Left cardiac atrium (tissue), 4 donors: ENCODE measurements around the gene PGAM1. TPM values are rescaled to one million over a fixed set of nuclear protein-coding genes. Genes with fewer than 3 reads are reported as not detected.

Experiments used
- ATAC-seq, 2 donors: fragments of 200-7000 bp; cut with Tn5 transposase; one replicate each; pipeline ENCODE4 v1.9.1; 2020; ENCODE audit warnings: mild to moderate bottlenecking in 2 of 2, moderate library complexity in 2 of 2
- DNase-seq: peaks from one replicate; pipeline ENCODE4 v3.0.0-alpha.2; 2020
- intact Hi-C, 2 donors: fragments of 100-400 bp; cut with DNase I; formaldehyde crosslinking; loops; one replicate each; pipeline versions ENCODE4 v1.14.1 to v1.15.1; 2022 to 2023
- long read RNA-seq: library from polyadenylated mRNA; unstranded; transcript quantifications from one replicate; pipeline ENCODE4 v2.0.0, GENCODE V29; 2021
- total RNA-seq, 2 donors: library from RNA; stranded (reverse); fragmentation: NEBNext Ultra II Directional; extraction: Animal tissue kit (Norgen Biotek cat#: 25700); gene quantifications; one replicate each; pipeline ENCODE4 v1.2.1, GENCODE V29; 2021
- donor health status: DM: no; HTN: yes; CAD: no.
- donor health status: DM: no; HTN: yes; CAD: no; lungs with severe emphysema.
- donor health status: DM: yes; HTN: yes; CAD: no.
- donor health status: Dilated cardiomyopathy.

The PGAM1 gene
- 100 to 1,000 TPM; 258 to 344 TPM for total RNA-seq
- long read RNA-seq, transcript PGAM1-201 (4 exons, 1,830 nt): major isoform, 931 of 1,032 reads
- long read RNA-seq, partial matches to known transcripts: 95 of 1,032 reads
- long read RNA-seq, other reads (novel, unspliced or antisense): 5 of 1,032 reads

- ATAC-seq (peak; percentile 97 to 98), DNase-seq (peak; percentile 95)
- intact Hi-C loops: no loop called here
Observed at GRCh38 chr10:97425964-97426775, at the start of gene PGAM1. TSS of gene PGAM1 (plus strand) at chr10:97426191. CDS start at chr10:97426308, 117 bp downstream.

DNA sequence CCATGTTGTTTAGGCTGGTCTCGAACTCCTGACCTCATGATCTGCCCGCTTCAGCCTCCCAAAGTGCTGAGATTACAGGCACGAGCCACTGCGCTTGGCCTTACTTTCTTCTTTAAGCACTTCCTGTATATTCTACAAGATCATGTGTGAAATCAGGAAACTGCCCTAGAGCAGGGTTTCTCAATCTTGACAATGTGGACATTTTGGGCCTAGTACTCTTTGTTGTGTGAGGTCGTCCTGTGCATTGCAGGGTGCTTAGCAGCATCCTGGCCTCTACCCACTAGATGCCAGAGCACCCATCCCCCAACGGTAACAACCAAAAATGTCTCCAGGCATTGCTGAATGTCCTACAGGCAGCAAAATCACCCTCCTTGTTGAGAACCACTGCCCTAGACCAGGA is 49.6 kb upstream of the PGAM1 start:
- ATAC-seq (no peak), DNase-seq (no peak)
- intact Hi-C loops: no loop called here

- ATAC-seq (no peak), DNase-seq (no peak)
- intact Hi-C loops: no loop called here
Observed at GRCh38 chr10:97378933-97379921, 46.8 kb upstream of the PGAM1 start.

GRCh38 chr10:97380516-97380915 is 45.5 kb upstream of the PGAM1 start:
- intact Hi-C loops: no loop called here
- ATAC-seq: no peak
- DNase-seq: no peak

GRCh38 chr10:97381626-97382025 is 44.4 kb upstream of the PGAM1 start:
- DNase-seq: no peak
- ATAC-seq: no peak
- intact Hi-C loops: no loop called here

GRCh38 chr10:97383159-97383558 is 42.8 kb upstream of the PGAM1 start:
- ATAC-seq: no peak
- intact Hi-C loops: no loop called here

DNA sequence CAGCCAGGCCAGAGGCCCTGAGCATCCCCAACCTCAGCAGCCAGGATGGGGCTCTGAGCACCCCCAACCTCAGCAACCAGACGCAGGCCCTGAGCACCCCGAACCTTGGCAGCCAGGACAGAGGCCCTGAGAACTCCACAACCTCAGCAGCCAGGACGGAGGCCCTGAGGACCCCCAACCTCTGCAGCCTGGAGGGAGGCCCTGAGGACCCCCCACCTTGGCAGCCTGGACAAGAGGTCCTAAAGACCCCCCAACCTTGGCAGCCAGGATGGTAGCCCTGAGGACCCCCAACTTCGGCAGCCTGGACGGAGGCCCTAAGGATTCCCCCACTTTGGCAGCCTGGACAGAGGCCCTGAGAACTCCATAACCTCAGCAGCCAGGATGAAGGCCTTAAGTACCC is 41.8 kb upstream of the PGAM1 start:
- intact Hi-C loops: no loop called here
- DNase-seq: no peak
- ATAC-seq: no peak

More at GRCh38 chr10:97383159-97383558, 42.8 kb upstream of the PGAM1 start:
- DNase-seq: no peak

DNA sequence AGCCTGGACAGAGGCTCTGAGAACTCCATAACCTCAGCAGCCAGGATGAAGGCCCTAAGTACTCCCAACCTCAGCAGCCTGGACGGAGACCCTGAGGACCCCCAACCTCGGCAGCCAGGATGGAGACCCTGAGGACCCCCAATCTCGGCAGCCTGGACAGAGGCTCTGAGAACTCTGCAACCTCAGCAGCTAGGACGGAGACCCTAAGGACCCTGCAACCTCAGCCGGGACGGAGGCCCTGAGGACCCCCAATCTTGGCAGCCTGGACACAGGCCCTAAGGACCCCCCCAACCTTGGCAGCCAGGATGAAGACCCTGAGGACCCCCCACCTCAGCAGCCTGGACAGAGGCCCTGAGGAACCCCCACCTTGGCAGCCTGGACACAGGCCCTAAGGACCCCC is 41.4 kb upstream of the PGAM1 start:
- DNase-seq: no peak
- ATAC-seq: no peak
- intact Hi-C loops: no loop called here

DNA sequence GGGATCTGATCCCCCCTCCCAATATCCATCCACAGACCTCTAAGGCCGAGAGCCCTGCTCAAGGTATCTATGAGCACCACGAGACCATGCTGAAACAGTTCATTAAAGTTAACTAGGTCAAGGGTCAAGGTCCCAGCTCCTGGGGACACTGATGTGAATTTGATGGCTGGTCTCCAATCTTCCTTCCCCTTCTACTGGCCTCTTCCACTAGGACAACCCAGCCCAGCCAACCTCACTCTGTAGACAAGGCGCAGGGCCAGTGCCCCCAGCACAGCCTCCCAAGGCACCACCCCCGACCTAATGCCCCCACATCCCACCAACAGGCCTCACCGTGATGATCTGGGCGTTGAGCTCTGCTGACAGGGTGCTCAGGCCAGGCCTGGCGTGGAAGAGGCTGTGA is 40.4 kb upstream of the PGAM1 start:
- intact Hi-C loops: no loop called here
- ATAC-seq: no peak
- no peak for DNase-seq

DNA sequence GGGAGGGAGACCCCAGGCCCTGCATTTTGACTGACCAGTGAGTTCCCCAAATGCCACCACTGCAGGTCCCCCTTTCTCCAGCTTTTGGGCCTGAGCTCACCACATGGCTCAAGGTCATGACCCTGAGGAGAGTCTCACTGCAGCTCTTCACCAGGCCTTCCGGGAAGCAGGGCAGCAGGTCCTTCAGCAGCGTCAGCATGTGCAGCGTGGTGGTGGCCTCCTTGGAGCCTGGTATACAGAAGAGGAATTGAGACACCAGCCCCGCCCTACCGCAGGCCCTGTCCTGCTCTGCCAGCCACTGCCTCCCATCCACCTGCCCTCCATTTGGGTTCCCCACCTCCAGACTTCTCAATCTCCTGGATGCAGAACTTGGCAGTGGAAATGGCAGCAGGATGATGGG is 37.8 kb upstream of the PGAM1 start:
- ATAC-seq: peak in 1 of 2 donors; percentile 49
- intact Hi-C loops: no loop called here
- DNase-seq: no peak

GRCh38 chr10:97390091-97390490 is 35.9 kb upstream of the PGAM1 start:
- ATAC-seq (no peak), DNase-seq (no peak)
- intact Hi-C loops: no loop called here

DNA sequence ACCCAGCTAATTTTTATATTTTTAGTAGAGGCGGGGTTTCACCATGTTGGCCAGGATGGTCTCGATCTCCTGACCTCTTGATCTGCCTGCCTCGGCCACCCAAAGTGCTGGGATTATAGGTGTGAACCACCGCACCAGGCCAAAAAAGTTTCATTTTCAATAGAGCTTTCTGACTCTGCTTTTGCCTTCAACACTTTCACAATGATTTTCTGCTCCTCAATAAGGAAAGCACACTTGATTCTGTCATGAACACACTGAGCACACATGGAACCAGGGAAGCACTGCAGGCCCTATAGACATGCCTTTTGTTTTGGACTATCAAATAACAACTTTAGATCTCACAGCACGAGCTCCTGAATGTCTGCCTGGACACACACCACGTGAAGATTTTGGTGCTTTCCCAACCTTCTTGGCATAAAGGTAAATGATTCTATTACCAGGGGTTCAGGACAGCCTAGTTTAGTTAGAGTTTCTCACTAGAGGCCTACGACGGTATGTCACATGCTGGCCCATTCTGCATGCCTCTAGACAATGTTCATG is 32.9 kb upstream of the PGAM1 start:
- intact Hi-C loops: no loop called here
- ATAC-seq: no peak
- DNase-seq: no peak

DNA sequence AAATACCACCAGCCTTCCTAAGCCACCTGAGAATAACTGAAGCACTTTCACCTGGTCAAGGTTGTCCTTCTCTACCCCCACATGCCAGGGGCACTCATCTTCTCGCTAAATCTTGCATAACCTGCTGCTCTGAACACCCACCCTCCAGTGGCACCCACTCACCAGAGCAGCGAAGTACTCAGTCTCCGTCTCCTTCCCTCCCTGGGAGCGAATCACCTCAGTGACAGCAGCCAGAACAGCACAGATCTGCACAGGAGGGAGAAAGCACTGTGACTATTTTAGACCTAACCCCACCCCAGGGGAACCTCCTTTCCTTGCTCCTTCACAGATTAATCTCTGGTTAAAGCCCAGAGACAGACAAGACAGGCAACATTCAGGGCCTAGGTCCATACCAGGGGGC is 29.9 kb upstream of the PGAM1 start:
- intact Hi-C loops: no loop called here
- DNase-seq (no peak), ATAC-seq (no peak)

DNA sequence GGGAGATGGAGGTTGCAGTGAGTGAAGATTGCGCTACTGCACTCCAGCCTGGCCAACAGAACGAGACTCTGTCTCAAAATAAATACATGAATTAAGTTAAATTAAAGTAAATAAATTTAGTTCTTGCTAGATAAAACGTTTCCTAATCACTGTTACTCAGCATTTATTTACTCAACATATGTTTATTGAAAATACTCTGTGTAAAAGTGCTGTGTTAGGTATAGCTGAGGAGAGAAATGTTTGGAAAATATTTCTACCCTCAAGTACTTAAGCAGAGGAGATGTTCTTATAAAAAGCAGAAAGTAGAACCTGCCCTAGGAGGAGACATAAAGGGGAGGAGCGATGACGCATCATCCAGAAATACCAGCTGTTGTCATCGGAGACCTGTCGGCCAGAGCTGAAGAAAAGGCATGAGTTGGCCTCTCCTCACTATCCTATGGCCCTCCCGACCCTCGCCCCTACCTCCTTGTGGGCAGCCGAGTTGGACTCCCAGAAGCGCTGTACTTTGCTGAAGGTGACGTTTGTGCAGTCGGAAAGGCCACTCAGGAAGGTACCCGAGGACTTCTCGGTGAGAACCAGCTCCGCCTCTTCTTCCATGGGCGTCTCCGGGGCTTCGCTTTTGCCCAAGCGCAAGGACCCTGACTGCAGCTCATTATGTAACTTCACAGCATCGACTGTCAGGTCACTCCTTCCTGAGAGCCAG is 26.0 kb upstream of the PGAM1 start:
- ATAC-seq (peak; percentile 39 to 68), DNase-seq (peak; percentile 58)
- intact Hi-C loops: no loop called here

DNA sequence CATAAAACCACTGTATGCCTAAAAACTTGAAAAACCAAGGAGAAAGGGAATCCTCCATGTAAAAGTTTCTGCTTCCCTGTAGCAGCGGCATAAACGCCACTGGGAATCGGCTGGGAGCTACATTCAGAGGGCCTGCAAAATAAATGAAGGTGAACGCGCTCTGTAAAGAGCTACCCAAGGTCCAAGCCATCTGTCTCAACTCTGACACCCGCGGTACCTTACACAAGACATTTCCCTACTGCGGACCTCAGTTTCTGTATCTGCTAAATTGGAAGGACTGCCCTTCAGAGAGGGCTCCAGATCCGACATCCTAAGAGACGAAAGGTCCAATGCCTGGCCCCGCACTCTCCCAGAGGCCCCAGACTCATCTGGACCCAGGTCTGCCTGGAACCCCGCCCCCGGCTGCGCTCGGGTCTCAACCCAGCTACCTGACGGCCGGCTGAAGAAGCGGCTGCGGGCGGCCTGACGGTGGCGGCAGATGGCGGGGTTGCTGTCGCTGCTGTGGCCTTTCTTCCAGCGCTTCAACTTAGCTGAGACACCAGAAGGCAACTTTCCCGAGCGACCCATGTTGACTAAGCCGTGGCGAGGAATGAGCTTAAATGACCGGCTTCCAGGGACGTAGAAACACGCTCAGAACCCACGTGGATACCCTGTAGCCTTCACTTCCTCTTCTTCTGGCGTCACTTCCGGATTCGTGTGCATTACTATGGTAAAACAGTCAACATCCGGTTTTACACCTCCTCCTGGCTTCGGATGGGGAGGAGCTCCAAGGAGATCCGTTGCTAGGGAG is 25.1 kb upstream of the PGAM1 start, which contains the start of gene RRP12:
Gene RRP12, minus strand, starts transcription at position 676 of the 790 bp plus-strand sequence. Its CDS starts 109 bp downstream, at position 567.
- ATAC-seq: peak; percentile 98 to 99
- peak; percentile 89 for DNase-seq
- intact Hi-C loops: no loop called here

DNA sequence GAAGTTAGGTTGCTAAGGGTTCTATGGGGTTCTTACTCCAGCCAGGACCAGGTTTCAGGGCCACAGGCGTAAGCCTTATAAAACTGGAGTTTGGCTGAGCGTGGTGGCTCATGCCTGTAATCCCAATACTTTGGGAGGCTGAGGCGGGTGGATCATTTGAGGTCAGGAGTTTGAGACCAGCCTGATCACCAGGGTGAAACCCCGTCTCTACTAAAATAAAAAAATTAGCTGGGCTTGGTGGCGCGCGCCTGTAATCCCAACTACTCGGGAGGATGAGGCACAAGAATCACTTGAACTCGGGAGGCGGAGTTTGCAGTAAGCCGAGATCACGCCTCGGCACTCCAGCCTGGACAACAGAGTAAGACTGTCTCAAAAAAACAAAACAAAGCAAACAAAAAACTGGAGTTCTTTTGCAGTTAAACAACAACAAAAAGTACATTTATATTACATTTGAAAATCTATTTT is 24.5 kb upstream of the PGAM1 start:
- ATAC-seq: no peak
- no peak for DNase-seq
- intact Hi-C loops: no loop called here

GRCh38 chr10:97404044-97404443 is 21.9 kb upstream of the PGAM1 start:
- intact Hi-C loops: no loop called here
- DNase-seq (no peak), ATAC-seq (no peak)

DNA sequence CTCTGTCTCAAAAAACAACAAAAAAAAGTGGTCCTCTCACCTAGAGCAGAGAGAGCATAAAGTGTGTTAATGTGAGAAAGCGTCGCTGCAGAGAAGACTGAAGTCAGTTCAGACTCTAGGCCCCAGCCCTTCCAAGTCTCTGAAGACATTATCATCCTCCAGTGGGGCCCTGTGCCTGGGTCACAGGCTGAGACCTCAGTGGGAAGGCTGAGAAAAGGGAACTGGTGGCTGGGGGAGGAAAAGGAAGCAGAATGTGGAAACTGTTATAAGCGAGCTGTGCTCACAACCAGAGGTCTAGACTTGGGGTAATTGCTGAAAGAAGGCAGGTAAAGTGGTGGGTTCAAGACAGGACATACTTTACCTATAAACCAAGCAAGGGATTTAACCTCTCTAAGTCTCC is 19.9 kb upstream of the PGAM1 start:
- no peak for ATAC-seq
- intact Hi-C loops: loop anchor here in 1 of 2 donors (5.0 kb wide), 1 partner anchor 146 kb away; no protein-coding TSS in a partner anchor
- no peak for DNase-seq
